HG03439 (cell line): ENCODE results near the gene JPH4.

Experiments used
- ATAC-seq: cut with Tn5 transposase; IDR thresholded peaks from one replicate; pipeline ENCODE4 v1.9.1; 2021; ENCODE audit warnings: mild to moderate bottlenecking, moderate library complexity; ENCODE audit not compliant: unreplicated experiment

The JPH4 gene

DNA sequence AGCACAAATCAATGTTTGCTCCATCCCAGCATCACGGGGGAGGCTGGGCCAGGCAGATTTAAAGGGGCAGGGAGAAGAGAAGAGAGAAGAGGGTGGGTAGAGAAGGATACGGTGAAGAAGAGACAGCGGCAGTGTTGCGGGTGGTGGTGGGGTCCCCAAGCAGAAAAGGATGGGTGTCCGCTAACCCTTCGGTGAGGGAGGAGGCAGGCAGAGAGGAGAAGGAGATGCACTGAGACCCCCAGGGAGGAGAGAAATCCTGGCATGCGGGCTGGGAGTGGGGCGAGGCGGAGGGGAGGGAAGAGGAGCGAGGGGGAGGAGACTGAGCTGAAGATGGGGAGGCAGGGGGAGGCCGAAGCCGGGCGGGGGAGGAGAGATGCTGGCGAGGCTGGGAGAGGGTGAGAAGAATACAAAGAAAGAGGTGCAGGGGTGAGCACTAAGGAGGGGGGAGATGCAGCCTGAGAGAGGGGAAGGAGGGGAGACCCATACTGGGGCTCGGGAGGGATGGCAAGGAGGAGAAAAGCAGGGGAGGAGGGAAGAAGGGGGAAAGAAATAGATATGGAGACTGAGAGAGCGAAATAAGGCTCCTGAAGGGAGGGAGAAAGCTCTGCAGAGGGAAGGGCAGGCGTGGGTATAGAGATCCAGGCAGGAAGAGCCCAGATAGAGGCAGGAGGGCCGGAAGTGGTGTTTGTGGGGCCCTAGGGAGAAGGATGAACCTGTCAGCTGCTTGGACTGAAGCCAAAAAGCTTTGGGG, at the start of gene JPH4:
JPH4 (minus strand) TSS at position 231 of the 751 bp plus-strand sequence. CDS start 1,337 bp downstream, outside the sequence.
- no peak for ATAC-seq

GRCh38 chr14:23627961-23628360, 49.4 kb upstream of the JPH4 start:
- no peak for ATAC-seq

DNA sequence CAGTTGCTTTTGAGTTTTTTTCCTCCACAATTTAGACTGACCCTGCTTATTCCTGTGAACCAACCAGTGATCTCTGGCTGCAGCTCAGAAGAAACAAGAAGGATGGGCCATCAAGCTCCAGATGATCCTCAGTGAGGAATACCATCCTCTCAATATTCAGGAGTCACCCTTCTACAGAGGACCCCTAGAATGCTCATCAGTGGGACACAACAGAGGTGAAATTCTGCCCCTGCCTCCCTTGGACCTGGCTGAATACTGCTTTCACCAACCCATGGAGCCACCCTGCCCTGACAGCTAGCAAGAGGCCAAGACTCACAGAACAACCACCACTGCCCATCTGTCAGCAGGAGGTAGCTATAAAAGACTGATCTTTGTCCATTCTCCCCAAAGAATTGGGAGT, 48.4 kb upstream of the JPH4 start:
- ATAC-seq: no peak

GRCh38 chr14:23624830-23625404, 46.3 kb upstream of the JPH4 start:
- no peak for ATAC-seq

DNA sequence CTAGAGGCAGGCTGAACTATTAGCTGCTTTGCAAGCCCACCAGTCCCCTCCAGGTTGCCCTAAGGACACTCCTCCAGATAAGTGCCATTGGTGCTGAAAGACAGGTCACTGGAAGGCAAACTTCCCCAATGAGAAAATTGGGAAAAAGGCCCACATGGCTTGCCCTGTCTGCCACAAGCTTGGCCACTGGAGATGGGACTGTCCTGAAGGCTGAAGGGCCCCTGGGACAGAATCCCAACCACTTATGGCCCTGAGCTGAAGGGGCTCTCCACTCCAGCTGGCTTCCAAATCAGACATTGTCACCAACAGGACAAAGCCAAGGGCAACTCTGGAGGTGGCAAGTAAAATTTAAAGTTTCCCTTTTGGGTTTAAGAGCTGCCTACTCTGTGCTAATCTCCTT, 45.4 kb upstream of the JPH4 start:
- no peak for ATAC-seq

- ATAC-seq: no peak
These were observed 44.4 kb upstream of the JPH4 start for GRCh38 chr14:23622990-23623389.

- ATAC-seq: no peak
These were observed 43.5 kb upstream of the JPH4 start for GRCh38 chr14:23621932-23622730.

- ATAC-seq: no peak
These were observed 42.8 kb upstream of the JPH4 start for GRCh38 chr14:23621204-23621931.

- no peak for ATAC-seq
These were observed 41.6 kb upstream of the JPH4 start for GRCh38 chr14:23620177-23620702.

DNA sequence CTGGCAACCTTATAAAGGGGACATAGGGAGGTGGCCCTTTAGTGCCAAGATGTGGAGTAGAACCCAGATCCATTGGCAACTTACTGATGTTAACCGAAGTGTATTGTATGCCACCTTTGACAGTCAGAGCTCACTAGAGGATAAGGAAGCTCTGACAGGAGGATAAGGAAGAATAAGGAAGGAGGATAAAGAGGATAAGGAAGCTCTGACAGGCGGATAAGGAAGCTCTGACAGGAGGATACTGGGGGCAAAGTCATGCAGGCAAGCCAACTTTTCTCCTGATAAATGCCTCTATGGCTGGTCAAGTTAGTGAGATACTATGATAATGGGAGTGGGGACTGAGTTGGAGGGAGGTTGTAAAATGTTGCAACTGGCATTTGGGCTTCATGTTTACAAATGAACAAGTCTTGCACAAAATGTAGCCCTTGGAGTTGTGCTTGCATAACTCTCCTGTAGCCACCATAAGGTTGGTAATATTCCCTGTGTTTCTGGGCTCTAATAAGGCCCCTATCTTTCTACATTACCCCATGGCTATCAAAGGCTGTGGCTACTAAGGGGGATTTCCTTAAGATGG, 39.9 kb upstream of the JPH4 start:
- no peak for ATAC-seq

DNA sequence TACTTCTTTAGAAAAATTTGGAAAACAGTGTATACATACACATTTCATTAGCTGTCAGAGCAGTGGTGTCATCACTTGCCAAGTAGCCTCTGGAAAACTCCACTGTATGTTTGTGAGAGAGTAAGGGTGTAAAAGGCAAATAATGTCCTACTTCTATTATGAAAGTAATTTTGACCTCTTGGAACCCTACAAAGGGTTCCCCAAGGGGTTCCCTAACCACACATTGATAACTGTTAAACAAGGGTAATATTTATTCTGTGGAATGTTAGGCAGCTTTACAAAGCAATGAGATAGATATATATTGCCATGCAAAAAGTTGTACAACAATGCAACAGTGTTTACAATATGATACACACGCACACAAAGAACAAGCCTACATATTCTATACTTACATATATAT, 38.9 kb upstream of the JPH4 start:
- ATAC-seq: no peak

DNA sequence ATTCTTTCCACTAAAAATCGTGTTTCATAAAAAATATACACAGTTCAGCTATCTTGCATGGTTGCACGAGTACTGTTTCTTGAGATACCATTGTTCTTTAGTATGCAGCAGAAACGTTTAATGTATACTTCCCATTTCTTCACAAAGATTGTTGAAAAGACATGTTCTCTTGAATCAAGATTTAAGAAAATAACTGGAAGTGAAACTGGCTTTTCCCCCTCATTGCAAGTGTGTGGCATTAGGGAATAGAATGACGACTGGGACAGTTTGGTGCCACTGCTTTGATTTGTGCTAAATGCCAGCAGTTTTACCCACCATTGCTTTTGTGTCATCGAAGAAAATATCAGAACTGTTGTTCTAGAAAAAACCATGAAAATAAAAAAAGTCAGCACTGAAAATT, 37.3 kb upstream of the JPH4 start:
- no peak for ATAC-seq

DNA sequence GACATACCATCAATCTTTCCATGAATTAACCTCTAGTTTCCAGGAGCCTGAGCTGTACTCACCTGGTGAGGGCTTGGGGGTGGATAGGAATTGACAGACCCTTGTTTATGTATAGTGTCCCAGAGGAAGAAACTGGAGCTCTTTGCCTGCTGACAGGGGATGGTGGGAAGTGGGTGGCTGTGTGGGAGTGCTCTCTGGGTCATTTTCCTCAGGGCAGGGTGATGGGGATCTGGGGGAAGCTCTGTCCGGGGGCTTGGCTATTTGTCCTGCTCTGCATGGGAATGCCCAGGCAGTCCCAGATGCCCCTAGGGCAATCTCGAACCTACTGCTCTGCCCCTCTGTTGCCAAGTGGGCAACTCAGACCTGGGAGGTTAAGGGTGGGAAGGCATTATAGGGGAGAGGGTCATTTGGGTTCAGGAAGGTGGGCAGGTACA, 35.8 kb upstream of the JPH4 start:
- ATAC-seq: no peak

- ATAC-seq: no peak
These were observed 34.9 kb upstream of the JPH4 start for GRCh38 chr14:23613242-23614070.

- no peak for ATAC-seq
These were observed 34.2 kb upstream of the JPH4 start for GRCh38 chr14:23612802-23613201.

DNA sequence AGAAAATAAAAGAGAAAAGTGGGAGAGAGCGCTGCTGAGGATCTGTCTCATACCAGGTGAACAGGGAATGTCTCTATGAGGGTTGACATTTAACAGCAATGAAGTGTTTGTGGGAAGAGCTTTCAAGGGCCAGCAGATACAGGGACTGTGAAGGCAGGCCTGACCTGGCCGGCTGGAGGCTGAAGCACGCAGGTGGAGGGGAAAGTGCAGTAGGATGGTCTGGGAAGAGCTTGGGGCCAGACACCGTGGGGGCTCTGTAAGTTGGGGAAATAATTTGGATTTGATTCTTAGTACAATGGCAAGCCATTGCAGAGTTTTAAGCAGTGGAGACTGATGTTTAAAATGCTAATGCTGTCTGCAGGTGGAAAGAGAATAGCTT, 33.8 kb upstream of the JPH4 start:
- no peak for ATAC-seq

DNA sequence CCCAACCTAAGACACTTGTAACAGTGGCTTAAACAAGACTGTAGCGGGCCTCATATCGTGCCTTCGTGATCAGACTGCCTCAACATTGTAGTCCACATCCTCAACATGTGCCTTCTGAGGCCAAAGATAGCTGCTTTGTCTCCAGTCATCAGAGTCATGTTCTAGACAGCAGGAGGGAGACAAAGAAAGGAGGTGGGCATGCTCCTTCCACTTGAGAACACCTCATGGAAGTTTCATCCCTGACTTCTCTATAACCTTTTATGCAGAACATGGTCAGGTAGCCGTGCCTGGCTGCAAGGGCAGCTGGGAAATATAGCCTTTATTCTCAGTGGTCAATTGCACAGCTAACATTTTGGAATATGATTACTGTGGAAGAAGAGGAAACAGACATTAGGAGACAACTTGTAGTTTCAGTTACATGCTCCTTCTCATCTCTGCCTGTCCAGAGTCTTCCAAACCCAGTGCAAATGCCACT, 32.3 kb upstream of the JPH4 start:
- ATAC-seq: no peak

GRCh38 chr14:23610090-23610814, 31.7 kb upstream of the JPH4 start:
- no peak for ATAC-seq
